Esophagus (tissue), 2 donors: Measurements from ENCODE around the gene VWA3B. TPM values are rescaled to one million over a fixed set of nuclear protein-coding genes. Genes with fewer than 3 reads are reported as not detected.
"Not testable (repeated sequence)": the region's sequence is repeated elsewhere in the genome, so short reads cannot be mapped to it uniquely, and the experiment has no call there.

ENCODE experiments used
- H3K27ac ChIP-seq, 2 donors: one replicate each; pipeline ENCODE4 v1.5.1; 2013; ENCODE audit warnings: low read depth in 2 of 2, mild to moderate bottlenecking in 2 of 2, inconsistent platforms in 1 of 2, low read length in 1 of 2, moderate library complexity in 1 of 2
- H3K27me3 ChIP-seq, 2 donors: one replicate each; pipeline ENCODE4 v1.6.1; 2013; ENCODE audit warnings: low read length in 2 of 2, control low read depth in 1 of 2, mild to moderate bottlenecking in 1 of 2; ENCODE audit not compliant: insufficient read depth in 2 of 2, control insufficient read depth in 1 of 2
- H3K36me3 ChIP-seq, 2 donors: one replicate each; pipeline ENCODE4 v1.6.1; 2013; ENCODE audit warnings: low read length in 1 of 2; ENCODE audit not compliant: control insufficient read depth in 2 of 2, insufficient read depth in 2 of 2
- H3K4me1 ChIP-seq, 2 donors: one replicate each; pipeline ENCODE4 v1.6.1; 2013; ENCODE audit warnings: low read length in 1 of 2; ENCODE audit not compliant: control insufficient read depth in 2 of 2, insufficient read depth in 2 of 2
- H3K4me3 ChIP-seq, 2 donors: one replicate each; pipeline ENCODE4 v1.5.1; 2013; ENCODE audit warnings: low read length in 2 of 2, mild to moderate bottlenecking in 2 of 2, low read depth in 1 of 2, moderate library complexity in 1 of 2
- H3K9me3 ChIP-seq, 2 donors: one replicate each; pipeline ENCODE4 v1.6.1; 2013; ENCODE audit warnings: mild to moderate bottlenecking in 2 of 2, low read depth in 1 of 2, low read length in 1 of 2, moderate library complexity in 1 of 2; ENCODE audit not compliant: control insufficient read depth in 2 of 2, insufficient read depth in 1 of 2
- WGBS, 2 donors: extraction: QIAGEN DNeasy Blood & Tissue Kit; methylation state at CpG; one replicate each; pipeline ENCODE4 v1.1.7; 2013; 5-methylcytosine and 5-hydroxymethylcytosine counted together
- polyA plus RNA-seq, 2 donors: library from polyadenylated mRNA; stranded (reverse); fragments of 200-250 nt; gene quantifications; one replicate each; pipeline ENCODE4 v1.2.3, GENCODE V29; 2013
- donor health status: healthy with polysubstance abuse.
- donor health status: Bipolar disorder and iron deficiency.

The VWA3B gene
- polyA plus RNA-seq, 2 donors = 0.01 to 0.02 TPM

GRCh38 chr2:98320171-98320570 is 233.2 kb downstream of the VWA3B start:
- WGBS, 2 donors = 93% methylated on average over 3 of the region's 3 CpGs

GRCh38 chr2:98324181-98324580 is 237.2 kb downstream of the VWA3B start:
- H3K36me3 ChIP-seq = no peaks in the 10 kb centered on the region
- no peak overlapping the region for H3K27ac ChIP-seq
- WGBS, 2 donors = 58 to 61% methylated on average over 2 of the region's 2 CpGs

More at GRCh38 chr2:98320171-98320570, 233.2 kb downstream of the VWA3B start:
- H3K36me3 ChIP-seq, H3K27ac ChIP-seq, H3K4me1 ChIP-seq, H3K4me3 ChIP-seq, H3K27me3 ChIP-seq, H3K9me3 ChIP-seq: not testable (repeated sequence)

GRCh38 chr2:98327776-98328175 is 240.8 kb downstream of the VWA3B start:
- H3K27me3 ChIP-seq = no peaks in the 10 kb centered on the region
- no peaks in the 10 kb centered on the region for H3K9me3 ChIP-seq
- no peaks in the 10 kb centered on the region for H3K4me1 ChIP-seq
- H3K4me3 ChIP-seq = no peak overlapping the region
- no peaks in the 10 kb centered on the region for H3K36me3 ChIP-seq
- no peak overlapping the region for H3K27ac ChIP-seq
- WGBS, 2 donors = 93 to 94% methylated on average over 4 of the region's 4 CpGs

More at GRCh38 chr2:98324181-98324580, 237.2 kb downstream of the VWA3B start:
- H3K4me3 ChIP-seq = no peak overlapping the region
- no peaks in the 10 kb centered on the region for H3K4me1 ChIP-seq
- H3K27me3 ChIP-seq = no peaks in the 10 kb centered on the region
- peaks cover 4 to 9% of the 10 kb centered on the region in 2 donors for H3K9me3 ChIP-seq

- WGBS, 2 donors = 83 to 87% methylated on average over 4 of the region's 4 CpGs
- Histone ChIP-seq H3K4me3 (no peak overlapping the region), H3K27ac (no peak overlapping the region), H3K36me3 (no peaks in the 10 kb centered on the region), H3K27me3 (no peaks in the 10 kb centered on the region), H3K9me3 (no peaks in the 10 kb centered on the region), H3K4me1 (no peaks in the 10 kb centered on the region)
Measured at GRCh38 chr2:98329549-98329948, 242.6 kb downstream of the VWA3B start.

- H3K4me3 ChIP-seq = no peak overlapping the region
- no peak overlapping the region for H3K27ac ChIP-seq
- H3K4me1 ChIP-seq = no peaks in the 10 kb centered on the region
- H3K36me3 ChIP-seq = no peaks in the 10 kb centered on the region
- WGBS, 2 donors = 83% methylated on average over 5 of the region's 5 CpGs
- H3K27me3 ChIP-seq = no peaks in the 10 kb centered on the region
- H3K9me3 ChIP-seq = no peaks in the 10 kb centered on the region
Measured at GRCh38 chr2:98332989-98333388, 246.0 kb downstream of the VWA3B start.

- no peak overlapping the region for H3K4me3 ChIP-seq
- WGBS, 2 donors = 53 to 72% methylated on average over 2 of the region's 2 CpGs
- no peaks in the 10 kb centered on the region for H3K4me1 ChIP-seq
- H3K27ac ChIP-seq = no peak overlapping the region
- no peaks in the 10 kb centered on the region for H3K36me3 ChIP-seq
- H3K27me3 ChIP-seq = no peaks in the 10 kb centered on the region
- H3K9me3 ChIP-seq = no peaks in the 10 kb centered on the region
Measured at GRCh38 chr2:98333922-98334321, 247.0 kb downstream of the VWA3B start.

GRCh38 chr2:98334439-98335078 is 247.6 kb downstream of the VWA3B start:
- Histone ChIP-seq H3K4me3 (no peak overlapping the region), H3K9me3 (peaks cover 0 to 2% of the 10 kb centered on the region in 2 donors), H3K36me3 (no peaks in the 10 kb centered on the region), H3K4me1 (no peaks in the 10 kb centered on the region), H3K27me3 (no peaks in the 10 kb centered on the region), H3K27ac (no peak overlapping the region)
- 28 to 29% methylated on average over 4 of the region's 4 CpGs for WGBS, 2 donors

GRCh38 chr2:98335271-98335670 is 248.3 kb downstream of the VWA3B start:
- WGBS, 2 donors = 79 to 88% methylated on average over 3 of the region's 3 CpGs

GRCh38 chr2:98341241-98341640 is 254.3 kb downstream of the VWA3B start:
- WGBS, 2 donors = 86 to 92% methylated on average over 2 of the region's 2 CpGs
- peaks cover 0 to under 1% of the 10 kb centered on the region in 2 donors for H3K4me1 ChIP-seq
- H3K9me3 ChIP-seq = peaks cover 0 to 6% of the 10 kb centered on the region in 2 donors
- no peak overlapping the region for H3K4me3 ChIP-seq
- H3K36me3 ChIP-seq = no peaks in the 10 kb centered on the region
- H3K27me3 ChIP-seq = peaks cover 2 to 4% of the 10 kb centered on the region in 2 donors
- H3K27ac ChIP-seq = no peak overlapping the region

More at GRCh38 chr2:98335271-98335670, 248.3 kb downstream of the VWA3B start:
- H3K9me3 ChIP-seq = peaks cover 0 to 6% of the 10 kb centered on the region in 2 donors
- H3K27ac ChIP-seq = no peak overlapping the region
- no peaks in the 10 kb centered on the region for H3K36me3 ChIP-seq
- H3K4me3 ChIP-seq = no peak overlapping the region
- no peaks in the 10 kb centered on the region for H3K4me1 ChIP-seq
- H3K27me3 ChIP-seq = no peaks in the 10 kb centered on the region

GRCh38 chr2:98343285-98343684 is 256.3 kb downstream of the VWA3B start:
- 59 to 60% methylated on average over 3 of the region's 3 CpGs for WGBS, 2 donors
- peaks cover 8 to 20% of the 10 kb centered on the region in 2 donors for H3K27me3 ChIP-seq

More at GRCh38 chr2:98343285-98343684, 256.3 kb downstream of the VWA3B start:
- H3K4me1 ChIP-seq = peaks cover 5 to 6% of the 10 kb centered on the region in 2 donors
- H3K4me3 ChIP-seq = no peak overlapping the region
- peaks cover 0 to 11% of the 10 kb centered on the region in 2 donors for H3K9me3 ChIP-seq
- H3K36me3 ChIP-seq = no peaks in the 10 kb centered on the region
- H3K27ac ChIP-seq = no peak overlapping the region
